NCI-H146 treated with DMSO at 0.1 percent for 48 hours (cell line): Measurements from ENCODE around the gene CDC34.

Experiments used
- DNase-seq: peaks from one replicate; lab custom pipeline; 2025; ENCODE audit not compliant: unreplicated experiment; lab: John Stamatoyannopoulos, UW

The CDC34 gene

DNA sequence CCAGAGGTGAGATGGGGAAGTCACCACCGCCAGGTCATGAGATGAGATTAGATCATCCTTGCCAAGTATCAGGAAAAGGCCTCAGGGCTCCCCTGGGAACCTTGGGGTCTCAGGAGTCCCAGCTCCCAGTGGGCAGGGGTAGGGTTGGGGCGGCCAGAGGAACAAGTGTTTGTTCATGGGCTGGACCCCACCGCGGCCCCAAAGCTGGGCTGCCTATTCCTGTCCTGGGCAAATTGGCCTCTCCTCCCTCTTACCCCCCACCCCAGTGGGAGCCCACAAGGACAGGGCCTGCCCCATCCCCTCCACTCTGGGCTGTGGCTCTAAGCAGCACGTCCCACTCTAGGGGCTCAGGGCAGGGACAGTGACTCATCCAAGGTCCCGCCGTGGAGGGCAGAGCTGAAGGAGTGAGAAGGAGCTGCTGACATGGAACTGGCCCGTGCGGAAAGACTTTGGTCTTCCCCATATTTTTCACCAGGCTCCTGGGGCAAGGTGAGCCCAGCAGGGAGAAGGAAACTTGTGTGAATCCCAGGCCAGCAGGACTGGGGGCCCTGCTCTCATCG is 54.1 kb downstream of the CDC34 start:
- no peak for DNase-seq

- peak; percentile 55 for DNase-seq
Measured at GRCh38 chr19:588093-588740, 56.7 kb downstream of the CDC34 start.

GRCh38 chr19:588741-589692 is 57.5 kb downstream of the CDC34 start:
- DNase-seq = peak; percentile 20

- no peak for DNase-seq
Measured at GRCh38 chr19:589693-590395, 58.3 kb downstream of the CDC34 start, which contains the start of gene HCN2. TSS of gene HCN2 (plus strand) at chr19:589881. CDS start at chr19:589946, 65 bp downstream.

DNA sequence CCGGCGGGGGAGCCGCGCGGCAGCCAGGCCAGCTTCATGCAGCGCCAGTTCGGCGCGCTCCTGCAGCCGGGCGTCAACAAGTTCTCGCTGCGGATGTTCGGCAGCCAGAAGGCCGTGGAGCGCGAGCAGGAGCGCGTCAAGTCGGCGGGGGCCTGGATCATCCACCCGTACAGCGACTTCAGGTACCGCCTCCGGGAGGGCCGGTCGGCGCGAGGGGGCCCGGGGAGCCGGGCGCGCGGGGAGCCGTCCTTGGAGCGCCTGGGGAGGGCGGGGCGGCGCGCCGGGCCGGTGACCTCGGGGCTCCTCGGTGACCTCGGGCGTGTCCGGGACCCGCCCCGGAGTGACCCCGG is 58.8 kb downstream of the CDC34 start:
- no peak for DNase-seq

- DNase-seq = no peak
Measured at GRCh38 chr19:590750-591098, 59.2 kb downstream of the CDC34 start.

DNA sequence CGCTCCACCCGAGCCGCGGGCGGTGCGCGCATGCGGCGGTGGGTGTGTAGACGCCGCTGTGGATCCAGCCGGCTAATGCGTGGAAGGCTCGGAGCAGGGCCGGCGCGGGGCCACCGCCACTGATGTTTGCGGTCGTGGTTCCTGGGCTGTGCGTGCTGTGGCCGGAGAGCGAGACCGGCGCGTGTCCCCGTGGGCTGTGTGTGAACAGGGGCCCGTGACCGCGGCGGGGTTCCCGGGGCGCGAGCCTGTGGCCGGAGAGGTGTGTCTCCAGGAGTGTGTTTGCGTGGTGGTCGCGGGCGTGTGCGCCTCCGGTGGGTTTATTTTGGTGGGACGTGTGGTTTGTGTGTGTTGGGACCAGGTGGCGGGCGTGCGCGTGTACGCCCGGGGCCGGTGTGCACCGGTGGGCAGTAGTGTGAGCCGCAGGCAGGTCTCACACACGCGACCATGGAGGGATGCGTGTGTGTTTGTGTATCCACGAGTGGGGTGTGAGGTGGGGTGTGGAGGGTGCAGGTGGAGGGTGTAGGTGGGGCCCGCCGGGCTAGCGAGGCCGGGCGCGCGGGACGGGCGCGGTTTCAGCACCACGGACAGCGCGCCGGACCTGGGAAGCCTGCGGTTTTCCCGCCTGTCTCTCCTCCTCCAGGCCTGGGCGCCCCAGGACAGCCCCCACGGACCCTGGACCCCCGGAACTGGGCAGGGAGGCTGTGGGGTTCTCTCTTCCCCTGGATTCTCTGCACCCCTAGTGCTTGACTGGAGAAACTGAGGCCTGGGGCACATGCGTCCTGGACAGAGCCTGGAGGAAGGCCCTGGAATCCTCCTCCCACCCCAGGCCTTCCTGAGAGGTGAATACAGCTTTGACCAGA is 59.8 kb downstream of the CDC34 start:
- DNase-seq = no peak
